Measurements from ENCODE around the gene ABCA7. TPM values are rescaled to one million over a fixed set of nuclear protein-coding genes. Genes with fewer than 3 reads are reported as not detected.

Gene ABCA7
- total RNA-seq, 2 donors from 2014 or later: 6.0 to 7.0 TPM

DNA sequence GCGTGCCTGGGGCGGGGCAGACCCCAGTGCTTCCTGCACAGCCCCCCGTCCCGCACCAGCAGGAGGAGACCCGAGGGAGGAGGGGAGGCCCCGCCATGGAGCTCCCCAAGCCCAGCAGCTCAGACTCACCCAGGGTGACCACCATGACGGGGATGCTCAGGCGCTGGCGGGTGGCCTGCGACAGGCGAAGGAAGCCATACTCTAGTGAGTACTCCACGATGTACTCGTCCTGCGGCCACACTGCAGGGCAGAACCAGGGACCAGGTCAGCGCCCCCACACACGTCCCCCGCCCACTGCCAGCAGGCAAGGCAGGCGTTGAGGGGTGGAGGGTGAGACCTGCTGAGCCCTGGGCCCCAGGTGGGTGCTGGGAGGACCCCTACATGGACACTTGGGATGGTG, 27.6 kb upstream of the ABCA7 start:
- H3K36me3 ChIP-seq: peaks cover 45% of the 10 kb centered on the region
- ATAC-seq (ENCODE audit: insufficient number of reproducible peaks, low FRiP score, low read depth): no peak

DNA sequence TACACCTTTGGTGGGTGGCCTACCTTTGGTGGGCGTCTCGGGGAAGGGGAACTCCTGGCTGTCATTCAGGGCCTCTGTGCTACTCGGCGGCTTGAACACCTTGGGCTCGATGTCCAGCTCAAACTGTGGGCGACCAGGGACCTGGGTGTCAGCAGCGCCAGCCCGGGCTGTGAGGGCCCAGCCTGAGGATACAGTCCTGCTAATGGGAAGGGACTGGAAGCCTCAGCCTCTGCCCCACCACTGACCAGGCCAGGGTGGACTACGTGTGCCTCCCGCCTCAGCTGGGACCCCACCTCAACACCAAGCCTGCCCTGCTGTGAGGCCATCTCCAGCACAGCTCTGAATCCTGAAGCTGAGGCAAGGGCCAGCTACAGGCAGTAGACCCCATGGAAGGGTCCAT, 26.7 kb upstream of the ABCA7 start:
- peaks cover 26 to 28% of the 10 kb centered on the region in 2 donors for H3K4me1 ChIP-seq (ENCODE audit: control insufficient read depth in 1 of 2, low read depth in 2 of 2)
- no peaks in the 10 kb centered on the region for H3K27me3 ChIP-seq (replicated peaks; ENCODE audit: insufficient read depth)
- H3K27ac ChIP-seq: no peak overlapping the region
- no peaks in the 10 kb centered on the region for H3K9me3 ChIP-seq
- ATAC-seq (ENCODE audit: insufficient number of reproducible peaks, low FRiP score, low read depth) (no peak), DNase-seq (ENCODE audit: low spot score) (no peak)
- H3K4me3 ChIP-seq: no peak overlapping the region
- TF ChIP-seq, protein P1, sequence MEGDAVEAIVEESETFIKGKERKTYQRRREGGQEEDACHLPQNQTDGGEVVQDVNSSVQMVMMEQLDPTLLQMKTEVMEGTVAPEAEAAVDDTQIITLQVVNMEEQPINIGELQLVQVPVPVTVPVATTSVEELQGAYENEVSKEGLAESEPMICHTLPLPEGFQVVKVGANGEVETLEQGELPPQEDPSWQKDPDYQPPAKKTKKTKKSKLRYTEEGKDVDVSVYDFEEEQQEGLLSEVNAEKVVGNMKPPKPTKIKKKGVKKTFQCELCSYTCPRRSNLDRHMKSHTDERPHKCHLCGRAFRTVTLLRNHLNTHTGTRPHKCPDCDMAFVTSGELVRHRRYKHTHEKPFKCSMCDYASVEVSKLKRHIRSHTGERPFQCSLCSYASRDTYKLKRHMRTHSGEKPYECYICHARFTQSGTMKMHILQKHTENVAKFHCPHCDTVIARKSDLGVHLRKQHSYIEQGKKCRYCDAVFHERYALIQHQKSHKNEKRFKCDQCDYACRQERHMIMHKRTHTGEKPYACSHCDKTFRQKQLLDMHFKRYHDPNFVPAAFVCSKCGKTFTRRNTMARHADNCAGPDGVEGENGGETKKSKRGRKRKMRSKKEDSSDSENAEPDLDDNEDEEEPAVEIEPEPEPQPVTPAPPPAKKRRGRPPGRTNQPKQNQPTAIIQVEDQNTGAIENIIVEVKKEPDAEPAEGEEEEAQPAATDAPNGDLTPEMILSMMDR (IDR thresholded peaks at IDR 0.05): no peak
- H3K36me3 ChIP-seq: peaks cover 45% of the 10 kb centered on the region

More for the DNA sequence above, 27.6 kb upstream of the ABCA7 start:
- TF ChIP-seq, protein P1 (IDR thresholded peaks at IDR 0.05): no peak
- Histone ChIP-seq H3K27ac (no peak overlapping the region), H3K9me3 (no peaks in the 10 kb centered on the region), H3K4me3 (no peak overlapping the region), H3K27me3 (replicated peaks; ENCODE audit: insufficient read depth) (no peaks in the 10 kb centered on the region), H3K4me1 (ENCODE audit: control insufficient read depth in 1 of 2, low read depth in 2 of 2) (peaks cover 17 to 19% of the 10 kb centered on the region in 2 donors)
- DNase-seq (ENCODE audit: low spot score): no peak

DNA sequence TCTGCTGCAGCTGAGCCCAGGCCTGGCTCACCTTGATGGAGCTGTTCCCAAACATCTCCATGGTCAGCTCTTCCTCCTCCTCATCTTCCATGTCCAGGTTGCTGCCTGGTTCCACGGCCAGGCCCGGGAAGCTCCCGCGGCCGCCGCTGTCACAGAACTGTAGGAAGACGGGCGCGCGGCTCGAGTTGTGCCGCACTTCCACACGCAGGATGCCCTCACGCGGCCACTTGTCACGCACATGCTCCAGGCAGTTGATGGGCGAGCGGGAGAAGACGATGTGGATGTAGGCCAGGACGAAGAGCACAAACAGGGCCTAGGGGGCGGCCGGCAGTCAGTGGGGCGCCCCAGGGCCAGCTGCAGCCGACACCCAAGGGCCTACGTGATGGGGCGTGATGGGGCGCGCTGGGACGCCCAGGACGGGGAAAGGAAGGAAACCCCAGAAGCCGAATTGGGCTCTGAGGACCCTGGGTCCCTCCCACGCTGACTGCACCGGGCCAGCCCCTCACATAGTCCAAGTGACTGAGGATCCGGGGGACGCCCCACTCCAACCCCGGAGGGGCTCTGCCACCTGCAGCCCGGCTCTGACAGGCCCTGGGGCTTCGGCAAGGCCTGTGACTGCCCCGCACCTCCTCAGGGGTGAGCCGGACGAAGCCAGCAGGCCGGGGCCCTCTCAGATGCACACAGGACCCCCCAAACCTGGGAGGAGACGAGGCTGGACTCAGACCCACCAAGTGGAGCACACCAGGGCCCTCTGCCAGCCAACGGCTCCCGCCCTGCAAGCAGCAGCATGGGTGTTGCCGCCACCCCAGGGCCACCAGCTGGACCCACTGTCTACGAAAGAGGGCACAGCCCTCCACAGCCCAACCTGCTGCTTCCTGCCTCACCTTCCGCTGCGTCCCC, 25.5 kb upstream of the ABCA7 start:
- Histone ChIP-seq H3K4me1 (ENCODE audit: control insufficient read depth in 1 of 2, low read depth in 2 of 2) (peaks cover 38 to 40% of the 10 kb centered on the region in 2 donors), H3K36me3 (peaks cover 45% of the 10 kb centered on the region)

DNA sequence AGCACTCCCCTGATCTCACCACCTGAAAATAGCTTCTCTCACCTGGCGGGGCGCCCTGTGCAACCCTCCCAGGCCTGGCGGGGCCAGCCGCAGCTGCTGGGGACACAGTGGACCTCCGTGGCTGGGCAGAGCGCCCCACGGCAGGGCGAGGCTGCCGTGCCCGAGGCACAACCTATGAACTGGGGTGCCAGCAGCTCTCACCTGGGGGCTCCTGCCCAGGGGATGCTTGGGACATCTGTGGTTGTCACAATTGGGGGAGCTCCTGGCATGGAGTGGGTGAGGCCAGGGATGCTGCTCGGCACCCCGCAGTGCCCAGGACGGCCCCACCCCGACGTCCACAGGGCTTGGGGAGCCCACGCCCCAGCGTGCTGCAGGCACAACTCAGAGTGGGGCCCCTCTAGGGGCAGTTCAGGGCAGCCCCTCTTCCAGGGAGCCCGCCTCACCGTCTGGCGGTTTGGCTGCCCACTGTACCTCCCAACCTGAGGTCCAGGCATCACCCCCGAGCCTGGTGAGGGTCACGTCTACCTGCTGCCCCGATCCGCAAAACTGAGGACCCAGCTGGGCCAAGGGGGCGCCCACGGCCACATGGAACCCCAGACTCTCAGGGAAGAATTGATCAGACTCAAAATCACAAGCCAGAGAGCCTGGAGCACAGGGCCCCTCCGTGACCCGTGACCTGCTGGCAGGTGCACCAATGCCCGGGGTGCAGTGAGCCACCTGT, 24.7 kb upstream of the ABCA7 start:
- no peak overlapping the region for H3K27ac ChIP-seq
- ATAC-seq (ENCODE audit: insufficient number of reproducible peaks, low FRiP score, low read depth) (no peak), DNase-seq (ENCODE audit: low spot score) (no peak)
- TF ChIP-seq, protein P1 (IDR thresholded peaks at IDR 0.05): no peak
- H3K36me3 ChIP-seq: peaks cover 39% of the 10 kb centered on the region
- H3K27me3 ChIP-seq (replicated peaks; ENCODE audit: insufficient read depth): no peaks in the 10 kb centered on the region
- no peak overlapping the region for H3K4me3 ChIP-seq
- peaks cover 43 to 48% of the 10 kb centered on the region in 2 donors for H3K4me1 ChIP-seq (ENCODE audit: control insufficient read depth in 1 of 2, low read depth in 2 of 2)
- no peaks in the 10 kb centered on the region for H3K9me3 ChIP-seq

More for the DNA sequence above, 25.5 kb upstream of the ABCA7 start:
- Histone ChIP-seq H3K27me3 (replicated peaks; ENCODE audit: insufficient read depth) (no peaks in the 10 kb centered on the region), H3K27ac (no peak overlapping the region), H3K4me3 (no peak overlapping the region), H3K9me3 (no peaks in the 10 kb centered on the region)
- TF ChIP-seq, protein P1 (IDR thresholded peaks at IDR 0.05): no peak
- DNase-seq (ENCODE audit: low spot score) (no peak), ATAC-seq (ENCODE audit: insufficient number of reproducible peaks, low FRiP score, low read depth) (no peak)
